PC-3 (cell line): ENCODE data around the gene THSD7A.

Experiments
- CTCF ChIP-seq: fragments of 300-600 bp; sonication (generic); conservative IDR thresholded peaks from 2 replicates; pipeline ENCODE4 v1.5.1; 2017; ENCODE audit warnings: antibody characterized with exemption, low read depth, mild to moderate bottlenecking, low read length
- EZH2 ChIP-seq: fragments of 300-600 bp; sonication (generic); IDR thresholded peaks from one replicate; pipeline ENCODE4 v1.6.1; 2017; ENCODE audit warnings: antibody characterized with exemption, mild to moderate bottlenecking, low read length; ENCODE audit not compliant: unreplicated experiment

- no peak for TF ChIP-seq CTCF
- TF ChIP-seq EZH2, result no peak
Observed at GRCh38 chr7:11753433-11753832, 78.6 kb downstream of the THSD7A start.
